Stimulated activated CD8-positive, alpha-beta memory T cell treated with anti-CD3 and anti-CD28 coated beads, Interleukin-2, amount 100 ng/mL, for 1 hour (primary cell): Measurements from ENCODE around the gene THAP7.
"Not testable (repeated sequence)": the region's sequence is repeated elsewhere in the genome, so short reads cannot be mapped to it uniquely, and the experiment has no call there.

ENCODE experiments used
- DNase-seq, 2 donors: peaks; one replicate each; pipeline ENCODE4 v3.0.0-alpha.2; 2020; ENCODE audit warnings: low read depth in 2 of 2

THAP7 gene

DNA sequence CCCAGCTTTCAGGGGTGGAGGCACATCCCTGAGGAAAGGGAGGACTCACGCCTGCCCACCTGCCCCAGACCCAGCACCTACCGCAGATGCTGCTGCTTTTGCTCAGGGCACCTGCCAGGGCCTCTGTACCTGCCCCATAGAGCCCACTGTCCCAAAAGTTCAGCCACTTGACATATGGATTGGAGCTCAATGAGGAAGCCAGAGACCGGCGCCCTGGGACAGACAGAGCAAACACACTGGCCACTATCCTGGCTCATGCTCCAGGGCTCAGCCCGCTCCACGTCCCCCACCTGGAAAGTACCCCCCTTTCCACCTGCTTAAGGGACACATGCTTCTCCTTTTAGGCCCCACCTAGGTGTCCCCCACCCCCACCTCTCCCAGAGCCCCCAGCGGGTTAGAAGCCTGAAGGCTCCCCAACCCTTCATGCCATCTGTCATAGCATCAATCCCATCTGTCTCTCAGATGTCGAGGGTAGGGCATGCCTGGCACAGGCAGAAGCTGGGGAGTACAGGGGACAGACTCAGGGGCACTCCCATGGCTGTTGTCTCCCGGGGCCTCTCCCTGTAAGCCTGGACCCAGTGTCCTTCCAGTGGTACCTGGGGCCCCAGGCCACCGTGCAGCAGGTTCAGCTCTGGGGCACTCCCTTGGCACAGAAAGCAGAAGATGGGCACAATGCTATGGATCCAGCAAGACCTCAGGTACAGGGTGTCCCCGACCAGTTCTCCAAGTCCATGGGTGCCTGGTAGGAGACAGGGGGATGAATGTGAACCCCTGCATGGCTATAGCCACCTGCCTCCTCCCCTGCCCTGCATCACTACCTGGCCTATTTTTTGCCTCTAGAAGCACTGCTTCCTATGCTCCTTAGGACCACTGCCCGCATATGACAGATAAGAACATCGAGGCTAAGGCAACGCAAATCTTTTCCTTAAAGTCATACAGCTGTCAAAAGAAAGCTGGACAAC is 10.8 kb upstream of the THAP7 start:
- no peak for DNase-seq

DNA sequence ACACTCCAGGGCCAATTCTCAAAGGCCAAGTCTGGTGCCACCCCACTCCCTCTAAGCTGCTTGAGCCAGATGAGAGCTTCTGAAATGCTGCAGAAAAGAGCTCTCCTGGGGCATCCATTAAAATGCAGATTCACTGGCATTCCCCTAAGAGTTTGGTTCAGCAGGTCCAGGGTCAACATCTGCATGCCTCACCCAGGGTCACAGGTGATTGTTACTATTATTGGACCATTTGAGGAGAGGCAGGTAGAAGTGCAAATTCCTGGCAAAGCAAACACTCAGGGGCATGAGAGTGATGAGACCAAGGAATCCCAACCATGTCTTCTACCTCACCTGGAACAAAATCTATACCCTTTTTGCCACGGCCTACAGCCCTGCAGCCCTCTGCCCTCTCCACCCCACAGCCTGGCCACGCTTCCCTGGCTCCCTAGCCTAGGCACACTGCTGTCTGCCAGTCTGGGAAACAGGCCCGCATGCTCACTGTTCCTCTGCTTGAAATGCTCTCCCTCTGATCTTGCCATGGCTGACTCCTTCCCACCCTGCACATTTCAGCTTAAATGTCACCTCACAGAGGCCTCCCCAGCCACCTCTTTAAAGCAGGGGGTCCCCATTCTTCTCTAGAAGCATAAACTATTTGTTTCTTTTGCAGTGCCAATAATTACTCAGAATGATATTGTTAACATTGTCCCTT is 8.7 kb upstream of the THAP7 start:
- DNase-seq = no peak

DNA sequence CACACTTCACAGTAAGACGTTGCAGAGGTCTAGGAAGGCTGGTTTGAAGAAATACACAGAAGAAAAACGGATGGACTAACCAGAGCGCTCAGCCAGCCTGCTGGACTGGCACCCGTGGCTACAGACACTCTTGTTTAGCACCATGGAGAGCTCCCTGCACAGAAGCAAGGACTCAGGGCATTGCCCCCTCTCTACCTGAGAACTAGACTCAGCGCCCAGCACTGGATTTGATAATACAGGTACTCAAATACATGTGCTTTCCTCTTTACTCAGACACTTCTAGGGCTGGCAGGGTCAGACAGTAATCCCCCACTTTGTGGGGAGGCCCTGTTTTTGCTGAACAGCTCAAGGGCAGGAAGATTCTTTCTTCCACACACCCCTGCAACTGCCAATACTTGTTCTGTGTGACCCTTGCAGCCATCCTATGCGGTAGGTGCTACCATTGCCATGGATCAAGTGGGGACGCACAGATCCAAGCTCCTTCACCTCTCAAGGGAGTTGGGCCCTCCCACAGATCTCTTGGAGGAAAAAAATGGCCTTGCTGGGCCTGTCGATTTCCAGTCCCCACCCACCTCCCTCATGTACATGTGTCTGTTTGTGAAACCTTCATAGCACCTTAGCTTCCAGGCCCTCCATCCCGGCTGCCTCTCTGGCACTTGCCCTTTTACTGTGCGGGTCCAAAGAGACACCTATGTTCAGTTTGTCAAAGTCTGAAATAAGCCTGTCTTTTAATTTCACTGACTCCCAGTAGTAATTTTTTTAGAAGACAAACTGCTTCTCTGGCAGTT is 7.9 kb upstream of the THAP7 start:
- DNase-seq = no peak

DNA sequence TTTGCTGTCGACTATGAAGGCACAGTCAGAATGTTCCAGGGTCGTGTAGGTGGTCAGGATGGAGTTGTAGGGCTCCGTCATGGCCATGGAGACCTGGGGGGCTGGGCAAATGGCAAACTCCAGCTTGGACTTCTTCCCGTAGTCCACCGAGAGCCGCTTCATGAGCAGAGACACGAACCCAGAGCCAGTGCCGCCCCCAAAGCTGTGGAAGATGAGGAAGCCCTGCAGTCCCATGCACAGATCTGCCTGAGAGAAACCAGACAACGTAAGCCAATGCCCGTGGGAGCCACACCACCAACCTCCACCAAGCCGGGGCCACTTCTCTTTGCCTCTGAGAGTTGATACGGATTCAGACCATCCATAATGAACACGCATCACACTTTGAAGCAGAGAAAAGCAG is 7.3 kb upstream of the THAP7 start:
- not testable (repeated sequence) for DNase-seq

DNA sequence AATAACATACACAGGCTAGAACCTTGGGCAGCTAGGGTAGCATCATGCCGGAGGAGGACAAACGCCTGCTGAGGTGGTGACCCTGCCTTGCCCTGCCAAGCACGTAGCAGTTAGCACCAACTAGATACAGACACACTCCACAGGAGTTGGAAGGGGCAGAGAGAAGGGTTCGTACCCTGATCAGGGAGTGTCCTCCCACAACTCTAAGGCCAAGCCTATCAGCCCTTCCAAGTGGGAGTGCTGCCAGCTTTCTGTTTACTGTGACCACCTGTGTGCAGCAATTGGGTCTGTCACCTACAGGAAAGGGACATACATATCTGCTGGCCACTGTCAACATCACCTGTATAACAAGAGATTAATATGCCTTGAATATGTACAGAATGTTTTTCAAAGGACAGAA is 1.9 kb upstream of the THAP7 start:
- DNase-seq = no peak

DNA sequence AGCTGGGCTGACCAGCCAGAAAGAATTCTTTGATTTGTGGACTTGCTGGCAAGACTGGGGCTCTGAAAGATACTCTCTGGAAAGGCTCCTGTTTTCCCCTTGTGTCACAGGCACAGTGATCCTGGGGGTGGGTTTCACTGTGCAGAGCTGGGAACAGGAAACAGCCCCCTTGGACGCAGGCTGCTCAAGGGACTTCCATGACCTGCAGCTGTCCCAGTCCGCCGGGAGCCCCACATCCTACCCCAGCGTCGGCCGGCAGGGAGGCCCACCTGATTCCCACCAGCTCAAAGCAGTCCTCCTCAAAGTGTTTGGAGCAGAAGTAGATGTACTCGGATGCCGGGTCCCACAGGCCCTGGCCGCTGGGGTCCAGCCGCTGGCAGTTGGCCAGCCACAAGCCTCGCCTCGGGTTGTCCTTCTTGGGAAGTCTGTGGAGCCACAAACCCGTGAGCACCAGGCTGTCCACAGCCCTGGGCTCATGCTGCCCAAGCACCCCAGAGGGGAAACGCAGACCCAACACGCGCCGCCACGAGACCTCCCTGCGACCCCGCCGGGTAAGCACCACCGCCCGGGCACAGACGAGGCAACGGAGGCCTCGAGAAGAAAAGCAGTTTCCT is 824 bp downstream of the THAP7 start:
- DNase-seq = no peak

DNA sequence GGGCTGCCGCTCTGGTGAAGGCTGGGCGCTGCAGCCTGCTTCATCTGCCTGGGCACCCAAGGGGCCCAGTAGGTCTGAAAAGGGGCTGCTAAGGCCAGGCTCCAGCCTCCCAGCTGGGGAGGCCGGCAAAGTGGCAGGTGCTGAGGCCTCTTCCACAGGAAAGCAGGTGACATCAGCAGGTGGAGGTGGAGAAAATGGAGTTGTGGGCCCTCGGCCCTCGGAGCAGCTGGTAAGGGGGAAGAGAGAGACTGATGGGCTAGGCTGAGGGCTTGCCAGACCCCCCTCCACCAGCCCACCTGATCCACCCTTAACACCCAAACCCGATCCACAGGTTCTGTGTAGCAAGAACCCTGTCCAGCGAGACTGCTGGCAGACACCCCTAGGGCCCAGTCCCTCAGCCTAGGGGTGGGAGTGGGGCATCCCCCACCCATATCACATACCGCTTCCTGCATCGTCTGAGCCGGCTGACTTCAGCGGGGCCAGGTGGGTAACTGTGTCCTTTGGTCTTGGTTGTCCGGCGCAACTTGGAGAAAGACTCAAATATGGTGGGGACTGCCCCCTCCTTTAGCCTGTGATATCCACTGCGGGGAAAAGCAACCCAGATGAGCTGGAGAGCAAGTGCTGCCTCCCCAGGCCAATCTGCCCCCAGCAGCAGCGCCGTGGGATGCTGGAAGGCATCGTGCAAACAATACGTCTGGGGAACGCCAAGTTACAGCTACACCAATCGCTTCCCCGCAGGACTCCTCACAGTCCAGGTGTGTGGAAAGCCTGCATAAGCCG is 1.5 kb downstream of the THAP7 start:
- DNase-seq = no peak

DNA sequence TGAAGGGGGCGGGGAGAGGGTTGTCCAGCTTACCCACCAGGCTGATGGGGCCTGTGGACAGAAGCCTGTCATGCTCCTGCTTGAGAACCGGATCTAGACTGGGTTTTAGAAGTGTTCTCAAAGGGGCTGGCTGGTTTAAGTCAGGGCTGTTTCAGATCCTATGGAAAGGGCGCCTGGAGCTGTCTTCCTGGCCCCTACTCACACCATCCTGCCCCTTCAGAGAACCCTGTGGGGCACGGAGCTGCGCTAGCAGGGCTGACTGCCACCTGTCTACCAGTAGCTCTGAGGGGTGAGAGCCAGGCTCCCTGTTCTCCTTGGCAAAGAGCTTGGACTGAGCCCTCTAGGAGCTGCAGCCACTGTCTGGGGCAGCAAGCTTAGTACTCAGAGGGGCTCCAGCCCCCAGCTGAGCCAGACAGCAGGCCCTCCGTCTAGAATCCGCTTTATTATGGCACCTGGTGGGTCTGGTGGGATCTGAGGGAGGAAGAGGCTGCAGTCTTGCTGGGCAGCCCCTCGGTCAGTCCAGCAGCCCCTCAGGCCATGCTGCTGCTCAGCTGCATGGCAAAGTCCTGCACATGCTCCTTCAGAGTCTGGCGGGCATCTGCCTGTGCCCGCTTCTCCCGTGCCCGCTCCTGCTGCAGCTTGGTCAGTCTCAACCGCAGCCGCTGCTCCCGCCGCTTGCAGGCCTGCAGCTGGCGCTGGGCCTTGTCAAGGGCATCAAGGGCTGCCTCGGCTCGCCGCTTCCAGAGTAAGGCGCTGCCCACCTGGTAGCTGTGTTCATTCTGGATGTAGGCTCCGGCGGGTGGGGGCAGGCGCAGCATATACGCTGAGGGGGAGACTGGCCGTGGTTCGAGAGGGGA is 2.3 kb downstream of the THAP7 start:
- DNase-seq = no peak

DNA sequence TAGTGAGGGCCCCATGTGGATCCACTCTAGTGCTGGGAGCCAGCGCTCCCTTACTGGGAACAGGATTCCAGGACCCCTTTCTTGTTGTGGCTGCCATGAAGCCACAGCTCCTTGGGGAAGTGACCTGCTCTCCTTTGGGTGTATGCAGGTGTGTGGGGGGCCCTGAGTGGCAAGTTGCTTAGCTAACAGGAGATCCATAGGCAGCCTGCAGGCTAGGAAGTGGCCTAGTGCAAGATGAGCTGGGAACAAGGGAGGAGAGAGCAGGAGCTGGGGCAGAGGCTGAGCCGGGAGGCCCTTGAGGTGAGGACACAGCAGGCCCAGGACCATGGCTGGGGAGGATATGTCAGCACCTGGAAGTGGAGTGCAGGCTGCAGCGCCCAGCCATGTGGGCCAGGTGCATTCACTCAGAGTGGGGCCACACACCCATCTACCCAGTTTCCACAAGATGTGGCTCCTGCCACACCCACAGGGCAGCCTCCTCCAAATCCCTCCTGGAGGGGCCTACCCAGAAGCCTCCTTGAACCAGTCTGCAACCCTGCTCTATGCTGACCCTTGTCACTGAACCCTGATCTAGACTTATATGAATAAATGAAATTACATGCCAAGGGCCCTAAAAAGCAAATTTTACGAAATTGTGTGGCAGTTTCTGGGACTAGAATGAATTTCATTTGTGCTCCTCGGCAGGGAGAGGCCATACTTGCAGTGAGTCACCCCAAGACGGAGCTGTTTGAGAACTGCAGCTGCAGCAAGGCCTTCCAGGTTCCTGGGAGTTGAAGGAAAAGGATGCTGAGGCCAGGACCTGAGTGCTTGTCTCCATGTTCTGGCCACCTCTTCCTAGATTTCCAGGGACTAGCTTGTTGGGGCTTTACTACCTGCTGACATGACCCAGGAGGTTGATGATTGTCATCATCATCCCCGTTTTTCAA is 3.2 kb downstream of the THAP7 start:
- DNase-seq = no peak

DNA sequence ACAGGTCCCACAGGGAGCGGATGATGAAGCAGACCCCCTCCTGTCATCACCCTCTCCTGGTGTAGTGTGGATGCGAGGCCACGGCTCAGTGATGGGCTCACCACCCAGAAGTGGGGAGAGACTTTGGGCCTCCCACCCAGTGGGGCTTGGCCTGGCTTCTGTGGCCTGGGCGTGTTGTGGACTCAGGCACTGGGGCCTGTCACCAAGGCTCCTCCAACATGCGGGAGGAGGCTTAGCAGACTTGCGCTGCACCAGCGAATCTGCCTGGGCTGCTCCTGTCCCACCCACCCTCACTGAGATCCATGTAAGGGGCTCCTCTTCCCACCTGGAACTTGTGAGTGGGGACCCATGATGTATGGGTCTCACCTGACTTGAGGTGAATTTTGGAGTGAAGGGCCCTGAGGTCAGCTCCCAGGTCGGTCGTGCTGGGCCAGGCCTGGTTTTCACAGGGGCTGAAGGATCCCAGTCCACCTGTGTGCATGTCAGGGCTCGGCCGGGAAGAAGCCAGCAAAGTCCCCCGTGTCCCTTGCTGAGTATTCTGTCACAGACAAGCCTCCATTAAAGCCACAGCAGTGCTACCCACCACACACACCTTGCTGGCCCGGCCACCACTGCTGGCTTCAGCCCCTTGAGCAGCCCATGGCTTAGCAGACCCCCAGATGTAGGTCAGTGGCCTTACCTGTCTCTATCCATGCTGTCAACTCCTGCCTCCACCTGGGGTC is 4.2 kb downstream of the THAP7 start:
- no peak for DNase-seq

DNA sequence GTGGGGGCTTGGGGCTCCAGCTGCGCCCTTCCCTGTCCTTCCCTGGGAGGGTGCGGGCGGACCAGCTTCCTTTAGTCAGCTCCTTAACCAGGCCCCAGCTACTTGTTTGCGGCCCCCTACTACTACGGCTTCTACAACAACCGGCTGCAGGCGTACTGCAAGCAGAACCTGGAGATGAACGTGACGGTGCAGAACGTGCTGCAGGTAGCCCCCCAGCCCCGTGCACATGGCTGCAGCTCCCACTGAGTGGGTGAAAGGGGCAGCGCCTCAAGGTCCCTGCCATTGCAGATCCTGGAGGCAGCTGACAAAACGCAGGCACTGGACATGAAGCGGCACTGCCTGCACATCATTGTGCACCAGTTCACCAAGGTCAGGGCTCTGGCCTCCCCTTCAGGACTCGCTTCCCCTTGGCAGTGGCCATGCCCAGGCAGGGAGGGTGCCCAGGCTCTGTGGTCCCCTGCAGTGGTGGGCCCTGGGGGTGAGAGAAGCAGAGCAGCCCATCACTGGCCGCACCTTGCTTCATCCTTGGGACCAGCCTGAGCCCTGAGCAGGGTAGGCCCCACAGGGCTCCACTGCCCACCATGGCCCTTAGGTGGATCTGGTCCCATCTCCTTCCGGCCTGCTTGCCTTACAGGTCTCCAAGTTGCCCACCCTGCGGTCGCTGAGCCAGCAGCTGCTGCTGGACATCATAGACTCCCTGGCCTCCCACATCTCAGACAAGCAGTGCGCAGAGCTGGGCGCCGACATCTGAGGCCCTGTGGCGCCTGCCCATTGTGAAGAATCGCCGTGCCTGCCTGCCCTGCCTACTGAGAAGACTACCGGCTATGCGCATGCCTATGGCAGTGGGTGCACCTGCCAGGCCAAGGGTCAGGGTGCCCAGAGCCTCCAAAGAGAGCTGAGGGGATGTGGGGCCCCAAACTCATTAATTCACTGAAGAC is 5.1 kb downstream of the THAP7 start:
- DNase-seq = no peak

DNA sequence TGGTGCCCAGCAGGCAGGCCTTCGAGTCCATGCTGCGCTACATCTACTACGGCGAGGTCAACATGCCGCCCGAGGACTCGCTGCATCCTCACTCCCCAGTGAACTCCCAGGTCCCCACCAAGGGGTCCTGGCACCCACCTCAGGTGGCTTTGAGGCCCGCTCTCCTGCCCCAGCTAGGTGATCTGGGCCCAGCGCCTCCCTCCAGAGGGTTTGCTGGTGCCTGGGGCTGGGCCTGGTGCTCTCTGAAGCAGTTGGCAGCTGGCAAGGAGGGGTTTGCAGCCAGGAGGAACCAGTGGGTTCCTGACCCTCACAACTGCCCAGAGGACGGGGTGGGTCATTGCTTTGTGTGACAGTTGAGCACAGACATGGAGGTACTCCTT is 5.9 kb downstream of the THAP7 start:
- no peak for DNase-seq

DNA sequence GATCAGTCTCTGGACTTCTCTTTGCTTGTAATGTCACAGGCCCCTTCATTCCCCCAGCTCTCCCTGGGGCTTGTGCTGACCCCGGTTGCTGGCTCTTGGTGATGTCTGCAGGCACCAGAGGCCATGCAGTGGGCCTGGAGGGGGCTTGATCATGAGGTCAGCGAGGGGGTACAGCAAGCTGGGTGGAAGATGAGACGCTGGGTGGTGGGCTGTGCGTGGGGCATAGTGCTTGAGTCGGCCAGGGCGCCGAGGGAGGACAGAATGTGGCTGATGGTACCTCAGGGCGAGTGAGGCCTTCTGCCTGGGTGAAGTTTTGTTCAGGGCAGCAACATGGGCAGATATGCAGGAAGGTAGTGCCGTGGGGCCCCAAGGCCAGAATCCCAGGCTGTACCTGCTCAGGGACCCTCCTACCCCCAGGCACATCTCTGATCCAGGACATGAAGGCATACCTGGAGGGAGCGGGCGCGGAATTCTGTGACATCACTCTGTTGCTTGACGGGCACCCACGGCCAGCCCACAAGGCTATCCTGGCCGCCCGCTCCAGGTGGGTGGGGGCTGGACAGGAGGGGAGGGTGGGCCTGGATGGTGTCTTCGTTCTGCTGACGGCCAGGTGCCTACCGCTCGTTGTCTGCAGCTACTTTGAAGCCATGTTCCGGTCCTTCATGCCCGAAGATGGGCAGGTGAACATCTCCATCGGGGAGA is 6.4 kb downstream of the THAP7 start:
- DNase-seq = no peak

DNA sequence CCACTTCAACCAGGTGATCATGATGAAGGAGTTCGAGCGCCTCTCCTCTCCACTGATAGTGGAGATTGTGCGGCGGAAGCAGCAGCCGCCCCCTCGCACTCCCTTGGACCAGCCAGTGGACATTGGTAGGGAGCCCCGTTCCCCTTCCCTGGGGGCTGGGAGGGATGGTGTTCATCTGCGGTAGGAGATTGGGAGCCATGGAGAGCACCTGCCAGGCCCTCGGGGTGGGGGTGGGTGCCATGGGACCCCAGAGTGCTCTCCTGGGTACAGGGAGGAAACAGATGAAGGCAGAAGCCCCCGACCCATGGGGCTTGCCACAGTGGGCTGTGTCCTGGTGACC is 7.0 kb downstream of the THAP7 start:
- DNase-seq = no peak

DNA sequence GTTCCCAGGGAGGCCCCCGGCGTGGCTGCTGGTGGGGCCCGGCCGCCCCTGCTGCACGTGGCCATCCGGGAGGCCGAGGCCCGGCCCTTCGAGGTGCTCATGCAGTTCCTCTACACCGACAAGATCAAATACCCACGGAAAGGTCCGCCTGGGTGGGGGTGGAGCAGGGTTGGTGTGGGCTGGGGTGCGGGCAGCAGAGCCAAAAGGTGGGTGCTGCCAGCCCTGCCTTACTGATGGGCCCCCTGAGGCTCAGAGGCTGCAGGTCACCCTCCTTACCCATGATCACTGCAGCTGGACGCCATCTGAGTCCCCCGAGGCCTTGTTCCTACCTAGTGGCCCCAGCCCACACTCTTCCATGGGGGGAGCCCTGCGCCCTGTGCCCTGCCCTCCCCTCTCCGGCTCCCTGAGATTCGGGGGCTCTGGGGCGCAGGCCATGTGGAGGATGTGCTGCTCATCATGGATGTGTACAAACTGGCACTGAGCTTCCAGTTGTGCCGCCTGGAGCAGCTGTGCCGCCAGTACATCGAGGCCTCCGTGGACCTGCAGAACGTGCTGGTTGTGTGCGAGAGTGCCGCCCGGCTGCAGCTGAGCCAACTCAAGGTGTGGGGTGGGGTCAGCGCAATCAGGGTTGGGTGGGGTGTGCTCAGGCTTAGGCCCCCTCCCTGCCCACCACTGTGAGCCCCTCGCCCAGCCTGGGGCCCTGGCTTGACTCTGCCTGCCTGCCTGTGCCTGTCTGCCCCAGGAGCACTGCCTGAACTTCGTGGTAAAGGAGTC is 7.6 kb downstream of the THAP7 start:
- no peak for DNase-seq
